ENCODE data around the gene COL11A2.
"Not testable (repeated sequence)": the region's sequence is repeated elsewhere in the genome, so short reads cannot be mapped to it uniquely, and the experiment has no call there.

Gene COL11A2

GRCh38 chr6:33192105-33192646, at the start of gene COL11A2:
Gene COL11A2, minus strand, starts transcription at chr6:33192467. Its CDS starts 227 bp downstream, at chr6:33192240.
- DNase-seq, result peak; percentile 36

DNA sequence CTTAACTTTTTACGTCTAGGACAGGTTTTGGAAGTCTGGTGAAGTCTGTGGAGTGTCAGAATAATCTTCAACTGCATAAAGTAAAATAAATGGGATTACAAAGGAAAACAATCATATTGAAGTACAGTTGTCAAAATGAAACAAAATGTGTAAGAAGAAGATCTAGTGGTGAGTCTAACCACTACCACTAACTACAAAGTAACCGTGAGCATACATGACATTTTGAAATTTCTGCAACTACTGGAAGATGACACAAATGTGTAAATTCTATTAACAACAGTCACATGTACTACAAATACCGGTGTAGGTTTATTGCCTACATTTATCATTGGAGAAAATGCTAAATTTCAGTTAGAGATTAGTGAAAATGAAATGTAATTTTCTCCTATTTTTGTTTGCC, 49.7 kb upstream of the COL11A2 start:
- DNase-seq, result no peak

- DNase-seq, result no peak
Measured at GRCh38 chr6:33237741-33238140, 45.5 kb upstream of the COL11A2 start.

DNA sequence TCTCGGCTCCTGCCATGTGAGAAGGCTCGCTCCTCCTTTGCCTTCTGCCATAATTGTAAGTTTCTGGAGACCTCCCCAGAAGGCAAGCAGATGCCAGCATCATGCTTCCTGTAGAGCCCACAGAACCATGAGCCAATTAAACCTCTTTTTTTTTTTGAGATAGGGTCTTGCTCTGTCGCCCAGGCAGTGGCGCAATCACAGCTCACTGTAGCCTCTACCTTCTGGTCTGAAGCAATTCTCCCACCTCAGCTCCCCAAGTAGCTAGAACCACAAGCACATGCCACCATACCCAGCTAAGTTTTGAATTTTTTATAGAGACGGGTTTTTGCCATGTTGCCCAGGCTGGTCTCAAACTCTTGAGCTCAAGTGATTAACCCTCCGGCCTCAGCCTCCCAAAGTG, 44.6 kb upstream of the COL11A2 start:
- no peak for DNase-seq

GRCh38 chr6:33236328-33236727, 44.1 kb upstream of the COL11A2 start:
- no peak for DNase-seq

- DNase-seq, result no peak
Measured at GRCh38 chr6:33235221-33235634, 43.0 kb upstream of the COL11A2 start.

DNA sequence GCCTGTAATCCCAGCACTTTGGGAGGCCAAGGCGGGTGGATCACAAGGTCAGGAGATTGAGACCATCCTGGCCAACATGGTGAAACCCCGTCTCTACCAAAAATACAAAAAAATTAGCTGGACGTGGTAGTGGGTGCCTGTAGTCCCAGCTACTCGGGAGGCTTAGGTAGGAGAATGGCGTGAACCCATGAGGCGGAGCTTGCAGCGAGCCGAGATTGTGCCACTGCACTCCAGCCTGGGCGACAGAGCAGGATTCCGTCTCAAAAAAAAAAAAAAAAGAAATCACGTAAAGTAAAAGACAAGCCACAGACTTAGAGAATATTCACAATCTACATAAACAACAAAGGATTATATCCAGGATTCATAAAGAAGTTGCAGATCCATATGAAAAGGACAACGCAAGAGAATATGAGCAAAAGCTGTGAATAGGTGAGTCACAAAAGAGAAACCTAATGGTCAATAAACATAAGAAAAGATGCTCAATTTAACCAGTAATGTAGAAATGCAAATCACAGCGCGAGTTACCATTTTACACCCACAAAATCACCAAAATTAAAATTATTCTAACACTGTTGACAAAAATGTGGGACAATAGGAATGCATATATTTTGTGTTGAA, 34.3 kb upstream of the COL11A2 start:
- DNase-seq, result not testable (repeated sequence)

GRCh38 chr6:33217681-33218080, 25.4 kb upstream of the COL11A2 start:
- peak; percentile 24 for DNase-seq

DNA sequence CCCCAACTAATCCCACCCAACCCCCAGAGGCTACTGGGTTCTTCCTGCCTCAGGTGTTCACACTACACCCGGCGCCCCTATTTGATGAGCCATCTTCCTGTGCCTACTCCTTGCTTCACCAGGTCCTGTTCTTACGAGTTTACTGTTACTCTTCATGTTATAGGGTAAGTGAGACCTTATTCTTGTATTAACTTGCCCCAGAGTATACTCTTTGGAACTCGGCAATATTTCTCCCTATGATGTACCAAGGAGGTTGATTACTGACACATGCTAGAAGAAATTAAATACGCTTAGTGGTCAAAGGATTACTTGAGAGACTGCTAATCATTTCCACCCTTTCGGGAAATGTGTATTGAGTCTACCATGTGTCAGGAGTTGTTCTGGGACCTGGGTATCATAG, 25.0 kb upstream of the COL11A2 start:
- DNase-seq, result no peak

DNA sequence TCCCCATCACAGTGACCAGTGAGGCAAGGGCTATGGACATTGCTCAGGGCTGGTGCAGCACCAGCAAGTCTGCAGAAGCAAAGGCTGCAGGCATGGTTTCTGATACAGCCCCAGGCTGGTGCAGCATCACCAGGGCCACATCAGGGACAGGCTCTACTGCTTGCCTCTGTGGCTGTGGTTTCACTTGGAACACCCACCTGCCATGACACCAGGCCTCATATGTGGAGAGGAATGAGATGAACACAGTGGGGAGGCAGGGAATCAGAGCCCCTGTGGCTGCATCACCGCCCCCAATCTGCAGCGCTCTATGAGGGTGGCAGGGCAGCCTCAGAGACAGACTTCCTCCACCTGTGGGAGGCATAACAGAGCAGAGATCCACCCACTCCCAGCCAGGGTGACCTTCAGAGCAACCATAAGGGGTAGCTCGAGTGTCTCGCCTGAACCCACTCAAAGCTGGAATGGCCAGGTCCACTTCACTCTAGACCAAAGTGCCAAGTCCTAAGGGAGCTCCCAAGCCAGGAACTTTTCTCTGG, 23.9 kb upstream of the COL11A2 start:
- no peak for DNase-seq

GRCh38 chr6:33215271-33216116, 23.2 kb upstream of the COL11A2 start:
- DNase-seq, result no peak

DNA sequence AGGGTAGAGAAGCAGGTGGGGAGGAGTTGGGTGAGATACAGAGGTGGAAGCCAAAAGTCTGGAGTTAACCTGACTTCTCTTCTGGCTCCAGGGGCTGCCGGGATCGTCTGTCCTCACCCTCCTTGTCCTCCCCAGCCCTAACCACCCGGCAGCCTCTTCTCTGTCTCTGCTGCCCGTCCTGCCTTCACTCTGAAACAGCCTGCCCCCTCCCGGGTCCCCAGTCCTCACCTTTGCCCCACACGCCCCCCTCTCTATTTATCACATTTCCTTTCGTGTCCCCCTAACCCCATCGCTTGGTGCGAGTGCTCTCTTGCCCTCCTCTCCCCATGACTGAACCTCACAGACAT, 21.7 kb upstream of the COL11A2 start:
- peak; percentile 26 for DNase-seq

GRCh38 chr6:33213166-33213988, 21.1 kb upstream of the COL11A2 start:
- DNase-seq, result peak; percentile 57

- DNase-seq, result peak; percentile 57
Measured at GRCh38 chr6:33212857-33213165, 20.5 kb upstream of the COL11A2 start.

- DNase-seq, result no peak
Measured at GRCh38 chr6:33211666-33212422, 19.6 kb upstream of the COL11A2 start.

DNA sequence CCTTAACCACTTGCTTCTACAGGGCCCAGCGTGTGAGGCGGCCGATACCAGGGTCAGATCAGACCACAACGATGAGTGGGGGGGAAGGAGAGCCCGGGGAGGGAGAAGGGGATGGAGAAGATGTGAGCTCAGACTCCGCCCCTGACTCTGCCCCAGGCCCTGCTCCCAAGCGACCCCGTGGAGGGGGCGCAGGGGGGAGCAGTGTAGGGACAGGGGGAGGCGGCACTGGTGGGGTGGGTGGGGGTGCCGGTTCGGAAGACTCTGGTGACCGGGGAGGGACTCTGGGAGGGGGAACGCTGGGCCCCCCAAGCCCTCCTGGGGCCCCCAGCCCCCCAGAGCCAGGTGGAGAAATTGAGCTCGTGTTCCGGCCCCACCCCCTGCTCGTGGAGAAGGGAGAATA, 18.9 kb upstream of the COL11A2 start:
- DNase-seq, result no peak

- DNase-seq, result no peak
Measured at GRCh38 chr6:33209856-33210255, 17.6 kb upstream of the COL11A2 start.

DNA sequence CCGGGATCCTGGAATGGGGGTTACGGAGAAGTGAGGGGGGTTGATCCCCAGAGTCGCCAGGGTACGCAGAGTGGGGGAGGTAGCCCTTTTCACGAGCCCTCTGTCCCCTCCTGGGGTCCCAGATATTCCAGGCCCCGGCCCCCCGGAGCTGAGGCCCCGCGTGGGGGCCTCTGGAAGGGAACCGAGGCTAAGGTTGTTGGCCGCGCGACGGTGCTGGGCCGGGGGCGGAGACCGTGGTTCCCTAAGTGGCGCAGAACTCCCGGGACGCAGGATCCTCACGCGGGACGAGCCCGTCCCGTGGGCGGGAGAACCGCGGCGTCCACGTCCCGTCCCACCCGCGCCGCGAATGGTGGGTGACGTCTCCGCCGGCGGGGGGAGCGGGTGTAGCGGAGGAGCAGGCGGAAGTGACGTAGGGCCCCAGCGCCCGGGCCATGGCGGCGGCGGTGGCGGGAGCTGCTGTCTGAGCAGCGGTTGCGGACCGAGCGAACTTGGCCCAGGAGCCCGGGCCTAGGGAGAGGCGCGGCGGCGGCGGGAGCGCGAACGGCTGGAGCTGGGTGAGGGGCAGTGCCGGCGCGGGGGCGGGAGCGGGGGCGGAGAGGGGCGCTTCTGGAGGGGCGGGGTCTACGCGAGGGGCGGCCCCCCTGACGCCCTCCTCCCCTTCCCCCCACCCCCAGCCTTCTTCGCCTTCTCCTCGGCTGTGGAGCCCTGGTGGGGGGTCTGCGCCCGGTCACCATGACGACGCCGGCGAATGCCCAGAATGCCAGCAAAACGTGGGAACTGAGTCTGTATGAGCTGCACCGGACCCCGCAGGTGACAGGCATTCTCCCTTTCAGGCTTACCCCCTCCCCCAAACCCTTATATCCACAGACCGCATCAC, 16.1 kb upstream of the COL11A2 start, which contains the start of gene RING1:
RING1 (plus strand) TSS at position 410 of the 877 bp plus-strand sequence; CDS start at position 733, 323 bp downstream.
- peak; percentile 86 for DNase-seq

- DNase-seq, result peak; percentile 73
Measured at GRCh38 chr6:33207552-33208090, 15.4 kb upstream of the COL11A2 start.

GRCh38 chr6:33206864-33207551, 14.7 kb upstream of the COL11A2 start:
- peak; percentile 37 for DNase-seq

Measured in DMS53 (cell line).